C4-2B (cell line): ENCODE results near the gene PLA2G2D.

ENCODE experiments used
- H3K27ac ChIP-seq: fragments of 450-650 bp; 2 replicates; pipeline ENCODE4 v1.5.1; 2017
- ZFX ChIP-seq: fragments of 450-650 bp; IDR thresholded peaks from 2 replicates; pipeline ENCODE4 v1.6.1; 2017
- TF ChIP-seq, protein P1 (sequence below): fragments of 450-650 bp; conservative IDR thresholded peaks from 2 replicates; pipeline ENCODE4 v1.5.1; 2017; ENCODE audit warnings: mild to moderate bottlenecking

PLA2G2D gene

DNA sequence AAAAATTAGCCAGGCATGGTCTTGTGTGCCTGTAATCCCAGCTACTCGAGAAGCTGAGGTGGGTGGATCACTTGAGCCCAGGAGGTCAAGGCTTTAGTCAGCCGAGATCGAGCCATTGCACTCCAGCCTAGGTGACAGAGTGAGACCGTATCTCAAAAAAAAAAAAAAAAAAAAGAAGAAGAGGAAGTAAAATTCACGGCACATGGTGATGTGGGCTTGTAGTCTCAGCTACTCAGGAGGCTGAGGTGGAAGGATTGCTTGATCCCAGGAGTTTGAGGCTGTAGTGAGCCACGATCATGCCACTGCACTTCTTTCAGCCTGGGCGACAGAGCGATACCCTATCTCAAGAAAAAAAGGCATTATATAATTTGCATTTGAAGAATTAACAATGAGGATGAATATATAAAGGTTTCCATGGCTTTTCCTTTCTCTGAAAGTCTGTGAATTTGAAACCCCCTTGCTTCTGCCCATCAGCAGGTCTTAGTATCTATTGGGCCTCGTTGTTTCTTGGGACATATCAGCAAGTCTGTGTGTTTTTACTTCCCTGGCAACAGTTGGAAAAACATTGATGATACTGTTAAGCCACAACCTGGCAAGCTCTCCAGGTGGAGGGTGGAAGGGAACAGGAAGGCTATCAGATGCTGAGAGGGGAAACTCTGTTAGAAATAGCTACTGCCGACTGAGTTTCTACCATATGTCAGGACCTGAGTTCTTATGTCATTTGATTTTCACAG is 4.6 kb upstream of the PLA2G2D start:
- TF ChIP-seq ZFX, result no peak
- TF ChIP-seq, protein P1, sequence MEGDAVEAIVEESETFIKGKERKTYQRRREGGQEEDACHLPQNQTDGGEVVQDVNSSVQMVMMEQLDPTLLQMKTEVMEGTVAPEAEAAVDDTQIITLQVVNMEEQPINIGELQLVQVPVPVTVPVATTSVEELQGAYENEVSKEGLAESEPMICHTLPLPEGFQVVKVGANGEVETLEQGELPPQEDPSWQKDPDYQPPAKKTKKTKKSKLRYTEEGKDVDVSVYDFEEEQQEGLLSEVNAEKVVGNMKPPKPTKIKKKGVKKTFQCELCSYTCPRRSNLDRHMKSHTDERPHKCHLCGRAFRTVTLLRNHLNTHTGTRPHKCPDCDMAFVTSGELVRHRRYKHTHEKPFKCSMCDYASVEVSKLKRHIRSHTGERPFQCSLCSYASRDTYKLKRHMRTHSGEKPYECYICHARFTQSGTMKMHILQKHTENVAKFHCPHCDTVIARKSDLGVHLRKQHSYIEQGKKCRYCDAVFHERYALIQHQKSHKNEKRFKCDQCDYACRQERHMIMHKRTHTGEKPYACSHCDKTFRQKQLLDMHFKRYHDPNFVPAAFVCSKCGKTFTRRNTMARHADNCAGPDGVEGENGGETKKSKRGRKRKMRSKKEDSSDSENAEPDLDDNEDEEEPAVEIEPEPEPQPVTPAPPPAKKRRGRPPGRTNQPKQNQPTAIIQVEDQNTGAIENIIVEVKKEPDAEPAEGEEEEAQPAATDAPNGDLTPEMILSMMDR, result no peak
- no peak overlapping the region for H3K27ac ChIP-seq

GRCh38 chr1:20120796-20121195 is 1.5 kb upstream of the PLA2G2D start:
- TF ChIP-seq, protein P1, result no peak
- no peak for TF ChIP-seq ZFX
- no peak overlapping the region for H3K27ac ChIP-seq

- no peak for TF ChIP-seq ZFX
- TF ChIP-seq, protein P1, result no peak
- H3K27ac ChIP-seq, result no peak overlapping the region
Measured at GRCh38 chr1:20117236-20117635, 2.1 kb downstream of the PLA2G2D start.

GRCh38 chr1:20115916-20116315 is 3.4 kb downstream of the PLA2G2D start:
- TF ChIP-seq, protein P1, result no peak
- no peak for TF ChIP-seq ZFX

DNA sequence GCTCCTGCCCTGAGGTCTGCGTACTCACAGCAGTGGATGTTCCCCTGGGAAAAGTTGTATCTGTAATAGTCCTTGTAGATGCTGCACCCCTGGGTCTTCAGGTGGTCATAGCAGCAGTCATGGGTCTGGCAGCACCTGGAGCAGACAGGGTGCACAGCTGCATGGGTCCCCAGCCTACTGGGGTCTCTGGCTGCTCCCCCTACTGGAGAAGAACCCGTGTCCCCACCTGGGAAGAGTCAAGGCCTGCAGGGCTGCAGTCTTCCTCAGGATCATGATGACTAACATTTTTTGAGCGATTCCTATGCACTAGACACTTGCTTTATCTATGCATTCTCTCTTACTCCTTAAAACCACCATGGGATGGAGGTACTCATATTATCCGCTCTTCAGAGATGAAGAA is 3.9 kb downstream of the PLA2G2D start:
- H3K27ac ChIP-seq, result no peak overlapping the region
- no peak for TF ChIP-seq ZFX
- TF ChIP-seq, protein P1, result no peak

More at GRCh38 chr1:20115916-20116315, 3.4 kb downstream of the PLA2G2D start:
- H3K27ac ChIP-seq, result no peak overlapping the region

GRCh38 chr1:20114021-20114648 is 5.2 kb downstream of the PLA2G2D start:
- H3K27ac ChIP-seq, result no peak overlapping the region
- TF ChIP-seq, protein P1, result no peak
- no peak for TF ChIP-seq ZFX

- H3K27ac ChIP-seq, result no peak overlapping the region
- TF ChIP-seq, protein P1, result no peak
- TF ChIP-seq ZFX, result no peak
Measured at GRCh38 chr1:20112279-20113000, 6.9 kb downstream of the PLA2G2D start.
